Right atrium auricular region (tissue), 2 donors: Measurements from ENCODE around the gene PANK1. TPM values are rescaled to one million over a fixed set of nuclear protein-coding genes. Genes with fewer than 3 reads are reported as not detected.
A peak's percentile ranks its signal among the peaks of the same experiment; 100 is the strongest.

Experiments used
- DNase-seq: peaks from one replicate; pipeline ENCODE4 v3.0.0-alpha.2; 2019; ENCODE audit warnings: low spot score
- H3K27ac ChIP-seq, 2 donors: fragments of 200-600 bp; sonication (generic); 1 replicate in 1 of 2; 2 replicates in 1 of 2; pipeline ENCODE4 v1.5.1; 2016 to 2019
- H3K27me3 ChIP-seq, 2 donors: fragments of 200-600 bp; sonication (generic); one replicate each; pipeline versions ENCODE4 v1.5.1 to v1.6.0; 2017 to 2019
- H3K36me3 ChIP-seq: fragments of 200-600 bp; sonication (generic); one replicate; pipeline ENCODE4 v1.5.1; 2016
- H3K4me1 ChIP-seq, 2 donors: fragments of 200-600 bp; sonication (generic); one replicate each; pipeline versions ENCODE4 v1.5.1 to v1.6.0; 2017 to 2019
- H3K4me3 ChIP-seq, 2 donors: fragments of 200-600 bp; sonication (generic); 1 replicate in 1 of 2; 2 replicates in 1 of 2; pipeline ENCODE4 v1.5.1; 2017 to 2019; ENCODE audit warnings: mild to moderate bottlenecking in 1 of 2, moderate library complexity in 1 of 2
- H3K9me3 ChIP-seq, 2 donors: fragments of 200-600 bp; sonication (generic); one replicate each; pipeline ENCODE4 v1.5.1; 2019
- total RNA-seq, 2 donors: library from RNA; depleted of rRNA; stranded (reverse); fragments of >200 nt; gene quantifications; one replicate each; pipeline ENCODE4 v1.1.0, GENCODE V29; 2016
- TF ChIP-seq, protein P1 (sequence below), 2 donors: fragments of 200-600 bp; sonication (generic); IDR thresholded peaks; one replicate each; pipeline ENCODE4 v1.5.1; 2019; ENCODE audit warnings: antibody characterized with exemption in 2 of 2

PANK1 gene
- total RNA-seq, 2 donors from 2014 or later, result 7.4 to 15.5 TPM

GRCh38 chr10:89602919-89603318, 42.1 kb downstream of the PANK1 start:
- no peak for DNase-seq
- no peak overlapping the region for H3K4me3 ChIP-seq
- no peak overlapping the region for H3K27ac ChIP-seq
- TF ChIP-seq, protein P1, sequence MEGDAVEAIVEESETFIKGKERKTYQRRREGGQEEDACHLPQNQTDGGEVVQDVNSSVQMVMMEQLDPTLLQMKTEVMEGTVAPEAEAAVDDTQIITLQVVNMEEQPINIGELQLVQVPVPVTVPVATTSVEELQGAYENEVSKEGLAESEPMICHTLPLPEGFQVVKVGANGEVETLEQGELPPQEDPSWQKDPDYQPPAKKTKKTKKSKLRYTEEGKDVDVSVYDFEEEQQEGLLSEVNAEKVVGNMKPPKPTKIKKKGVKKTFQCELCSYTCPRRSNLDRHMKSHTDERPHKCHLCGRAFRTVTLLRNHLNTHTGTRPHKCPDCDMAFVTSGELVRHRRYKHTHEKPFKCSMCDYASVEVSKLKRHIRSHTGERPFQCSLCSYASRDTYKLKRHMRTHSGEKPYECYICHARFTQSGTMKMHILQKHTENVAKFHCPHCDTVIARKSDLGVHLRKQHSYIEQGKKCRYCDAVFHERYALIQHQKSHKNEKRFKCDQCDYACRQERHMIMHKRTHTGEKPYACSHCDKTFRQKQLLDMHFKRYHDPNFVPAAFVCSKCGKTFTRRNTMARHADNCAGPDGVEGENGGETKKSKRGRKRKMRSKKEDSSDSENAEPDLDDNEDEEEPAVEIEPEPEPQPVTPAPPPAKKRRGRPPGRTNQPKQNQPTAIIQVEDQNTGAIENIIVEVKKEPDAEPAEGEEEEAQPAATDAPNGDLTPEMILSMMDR (IDR thresholded peaks at IDR 0.05), result no peak
- H3K4me1 ChIP-seq, result no peaks in the 10 kb centered on the region
- H3K36me3 ChIP-seq, result no peaks in the 10 kb centered on the region
- no peaks in the 10 kb centered on the region for H3K9me3 ChIP-seq
- H3K27me3 ChIP-seq, result no peaks in the 10 kb centered on the region

GRCh38 chr10:89601728-89602361, 43.2 kb downstream of the PANK1 start:
- DNase-seq, result no peak
- TF ChIP-seq, protein P1 (IDR thresholded peaks at IDR 0.05), result no peak
- no peaks in the 10 kb centered on the region for H3K4me1 ChIP-seq
- peaks cover 5% of the 10 kb centered on the region for H3K36me3 ChIP-seq
- no peak overlapping the region for H3K27ac ChIP-seq
- no peaks in the 10 kb centered on the region for H3K9me3 ChIP-seq
- H3K27me3 ChIP-seq, result no peaks in the 10 kb centered on the region
- no peak overlapping the region for H3K4me3 ChIP-seq

- peaks cover 5% of the 10 kb centered on the region for H3K36me3 ChIP-seq
- no peak overlapping the region for H3K27ac ChIP-seq
- TF ChIP-seq, protein P1 (IDR thresholded peaks at IDR 0.05), result no peak
- H3K4me3 ChIP-seq, result no peak overlapping the region
- no peaks in the 10 kb centered on the region for H3K27me3 ChIP-seq
- no peaks in the 10 kb centered on the region for H3K9me3 ChIP-seq
- H3K4me1 ChIP-seq, result no peaks in the 10 kb centered on the region
- DNase-seq, result no peak
Measured at GRCh38 chr10:89600041-89600440, 45.0 kb downstream of the PANK1 start.

DNA sequence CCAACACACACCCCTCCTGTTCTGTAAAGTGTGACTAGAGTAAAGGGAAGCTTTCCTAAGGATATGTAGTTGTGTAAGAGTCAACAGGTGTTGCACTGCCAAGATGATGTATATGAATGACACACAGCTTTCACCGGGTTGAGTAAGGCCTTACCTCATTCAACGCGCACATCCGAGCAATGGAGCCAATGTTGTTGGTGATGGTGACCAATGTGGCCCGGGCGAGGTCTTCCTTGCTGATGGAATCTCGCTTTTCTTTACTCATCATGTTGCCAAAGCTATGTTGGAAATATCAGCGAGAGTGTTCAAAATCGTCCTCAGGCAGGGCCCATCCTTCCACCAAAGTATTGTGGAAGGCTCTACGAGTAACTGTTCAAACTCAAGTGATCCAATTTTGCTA, 52.0 kb downstream of the PANK1 start:
- no peak for DNase-seq
- no peak overlapping the region for H3K4me3 ChIP-seq
- peak overlapping the region in 1 of 2 donors; percentile 89 for H3K27ac ChIP-seq
- no peaks in the 10 kb centered on the region for H3K27me3 ChIP-seq
- TF ChIP-seq, protein P1 (IDR thresholded peaks at IDR 0.05), result no peak
- peaks cover 0 to 30% of the 10 kb centered on the region in 2 donors for H3K4me1 ChIP-seq
- no peaks in the 10 kb centered on the region for H3K9me3 ChIP-seq
- peaks cover 5% of the 10 kb centered on the region for H3K36me3 ChIP-seq

- Histone ChIP-seq H3K36me3 (peaks cover 5% of the 10 kb centered on the region), H3K4me3 (no peak overlapping the region), H3K4me1 (peaks cover 0 to 31% of the 10 kb centered on the region in 2 donors), H3K27me3 (no peaks in the 10 kb centered on the region), H3K9me3 (no peaks in the 10 kb centered on the region), H3K27ac (peak overlapping the region in 1 of 2 donors; percentile 89)
- TF ChIP-seq, protein P1 (IDR thresholded peaks at IDR 0.05), result no peak
- DNase-seq, result no peak
Measured at GRCh38 chr10:89592539-89592938, 52.5 kb downstream of the PANK1 start.

DNA sequence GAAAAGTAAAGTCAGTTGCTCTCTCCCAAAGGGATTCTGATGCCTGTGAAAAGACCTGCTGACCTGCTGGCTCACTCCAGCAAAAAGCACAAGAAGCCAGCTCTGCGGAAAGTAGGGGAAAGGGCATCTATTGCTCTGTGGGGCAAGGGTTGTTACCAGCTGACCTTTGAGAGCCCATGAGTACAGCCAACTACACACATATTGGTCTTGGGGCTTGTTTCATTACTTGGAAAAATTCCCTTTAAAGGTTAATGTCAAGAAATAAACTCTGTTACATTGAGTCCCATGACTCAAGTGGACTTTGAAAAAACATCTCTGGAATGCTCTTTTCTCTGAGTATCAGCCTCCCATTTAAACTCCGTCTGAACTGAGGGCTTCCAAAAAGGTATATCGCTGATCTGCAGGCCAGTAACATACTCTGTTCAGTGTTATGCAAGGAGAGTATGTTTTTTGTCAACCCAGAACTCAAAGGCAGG, 53.2 kb downstream of the PANK1 start:
- Histone ChIP-seq H3K4me1 (peaks cover 0 to 31% of the 10 kb centered on the region in 2 donors), H3K4me3 (no peak overlapping the region), H3K36me3 (no peaks in the 10 kb centered on the region), H3K27me3 (no peaks in the 10 kb centered on the region), H3K9me3 (no peaks in the 10 kb centered on the region), H3K27ac (peak overlapping the region; percentile 61 to 89)
- TF ChIP-seq, protein P1 (IDR thresholded peaks at IDR 0.05), result no peak
- no peak for DNase-seq
